GM23248 (cell line): ENCODE data around the gene COL18A1. TPM values are rescaled to one million over a fixed set of nuclear protein-coding genes. Genes with fewer than 3 reads are reported as not detected.

Source experiments
- DNase-seq: peaks from one replicate; pipeline ENCODE4 v3.0.0-alpha.2; 2015
- H2AFZ ChIP-seq: fragments of 200-600 bp; sonication (generic); 2 replicates; pipeline ENCODE4 v1.6.1; 2016; ENCODE audit warnings: antibody characterized with exemption
- H3F3A ChIP-seq: fragments of 200-600 bp; sonication (generic); 2 replicates; pipeline ENCODE4 v1.6.1; 2016; ENCODE audit warnings: mild to moderate bottlenecking, antibody characterized with exemption, mixed run types; ENCODE audit not compliant: insufficient read depth
- H3K27ac ChIP-seq: fragments of 200-600 bp; sonication (generic); 2 replicates; pipeline ENCODE4 v1.5.1; 2016; ENCODE audit warnings: mild to moderate bottlenecking
- H3K27me3 ChIP-seq: fragments of 200-600 bp; sonication (generic); replicated peaks from 2 replicates; pipeline ENCODE4 v1.6.1; 2016; ENCODE audit warnings: mild to moderate bottlenecking; ENCODE audit not compliant: insufficient read depth
- H3K36me3 ChIP-seq: fragments of 200-600 bp; sonication (generic); 2 replicates; pipeline ENCODE4 v1.6.1; 2016; ENCODE audit warnings: low read depth, mild to moderate bottlenecking
- H3K4me1 ChIP-seq: fragments of 200-600 bp; sonication (generic); 2 replicates; pipeline ENCODE4 v1.6.1; 2016; ENCODE audit warnings: mild to moderate bottlenecking; ENCODE audit not compliant: insufficient read depth
- H3K4me2 ChIP-seq: fragments of 200-600 bp; sonication (generic); one replicate; pipeline ENCODE4 v1.6.1; 2016; ENCODE audit warnings: mild to moderate bottlenecking; ENCODE audit not compliant: unreplicated experiment
- H3K4me3 ChIP-seq: fragments of 200-600 bp; sonication (generic); 2 replicates; pipeline ENCODE4 v1.5.1; 2016; ENCODE audit warnings: mild to moderate bottlenecking
- H3K79me2 ChIP-seq: fragments of 200-600 bp; sonication (generic); 2 replicates; pipeline ENCODE4 v1.6.1; 2016; ENCODE audit warnings: mild to moderate bottlenecking; ENCODE audit not compliant: insufficient read depth
- H3K9ac ChIP-seq: fragments of 200-600 bp; sonication (generic); 2 replicates; pipeline ENCODE4 v1.6.1; 2016; ENCODE audit warnings: mild to moderate bottlenecking
- H3K9me2 ChIP-seq: fragments of 200-600 bp; sonication (generic); 2 replicates; pipeline ENCODE4 v1.6.1; 2016; ENCODE audit warnings: mixed run types, mild to moderate bottlenecking, moderate library complexity; ENCODE audit not compliant: insufficient read depth
- H3K9me3 ChIP-seq: fragments of 200-600 bp; sonication (generic); one replicate; pipeline ENCODE4 v1.6.1; 2017; ENCODE audit warnings: low read depth
- H4K20me1 ChIP-seq: fragments of 200-600 bp; sonication (generic); 2 replicates; pipeline ENCODE4 v1.6.0; 2016; ENCODE audit not compliant: insufficient read depth
- EZH2 ChIP-seq: fragments of 200-600 bp; sonication (generic); IDR thresholded peaks from 2 replicates; pipeline ENCODE4 v1.6.1; 2018; ENCODE audit warnings: antibody characterized with exemption, mild to moderate bottlenecking; ENCODE audit not compliant: insufficient read depth, poor library complexity, severe bottlenecking
- EZH2phosphoT487 ChIP-seq: fragments of 200-600 bp; sonication (generic); IDR thresholded peaks from 2 replicates; pipeline ENCODE4 v1.6.1; 2018; ENCODE audit warnings: antibody characterized with exemption, moderate library complexity, mild to moderate bottlenecking, low read depth; ENCODE audit not compliant: insufficient read depth
- WGBS, 2 experiments: methylation state at CpG; one replicate each; pipeline ENCODE4 v1.1.6; 2015 to 2017; ENCODE audit warnings: low lambda C conversion rate in 2 of 2, low coverage in 1 of 2; ENCODE audit errors: missing lambda C conversion rate in 2 of 2; 5-methylcytosine and 5-hydroxymethylcytosine counted together
- in situ Hi-C: fragments of 300-500 bp; cut with MboI; formaldehyde crosslinking; loops from 2 replicates; pipeline ENCODE4 v1.15.0; 2020
- polyA plus RNA-seq: library from polyadenylated mRNA; unstranded; fragments of >200 nt; fragmentation: Nextera tagmentation; extraction: Ambion mirVana; gene quantifications from 2 replicates; pipeline ENCODE4 v1.2.1, GENCODE V29; 2016
- total RNA-seq: library from RNA; depleted of rRNA; stranded (reverse); fragments of >200 nt; shearing (Covaris generic); gene quantifications from 2 replicates; pipeline ENCODE4 v1.2.3, GENCODE V29; 2014

The COL18A1 gene
- total and polyA plus RNA-seq, 2 experiments from 2014 or later = 1.7 to 30.5 TPM

DNA sequence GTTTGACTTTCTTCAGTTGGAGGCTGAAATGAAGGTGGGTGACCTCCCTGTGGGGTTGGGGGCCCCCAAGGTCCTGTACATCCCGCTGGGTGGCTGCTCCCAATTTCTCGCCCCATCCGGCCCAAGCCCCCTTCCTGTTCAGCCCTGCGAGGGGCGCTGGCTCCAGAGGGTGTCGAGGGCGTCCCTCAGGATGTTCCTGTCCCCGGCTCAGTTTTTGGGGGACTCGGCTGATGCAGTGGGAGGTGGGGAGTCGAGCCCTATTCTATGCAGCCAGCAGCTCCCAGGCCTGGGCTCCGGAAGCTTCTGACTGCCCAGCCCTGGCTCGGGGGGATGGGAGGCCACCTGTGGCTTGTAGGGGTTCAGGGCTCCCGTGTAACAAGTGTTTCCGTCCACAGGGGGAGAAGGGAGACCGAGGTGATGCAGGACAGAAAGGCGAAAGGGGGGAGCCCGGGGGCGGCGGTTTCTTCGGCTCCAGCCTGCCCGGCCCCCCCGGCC lies 99.1 kb downstream of the COL18A1 start:
- Histone ChIP-seq H3K27me3 (no peaks in the 10 kb centered on the region), H3K79me2 (no peaks in the 10 kb centered on the region), H3F3A (no peaks in the 10 kb centered on the region), H3K9me2 (no peaks in the 10 kb centered on the region), H3K9me3 (no peaks in the 10 kb centered on the region), H4K20me1 (no peaks in the 10 kb centered on the region), H2AFZ (no peak overlapping the region), H3K4me2 (no peak overlapping the region), H3K4me1 (no peaks in the 10 kb centered on the region), H3K4me3 (no peak overlapping the region), H3K9ac (no peak overlapping the region), H3K36me3 (no peaks in the 10 kb centered on the region), H3K27ac (no peak overlapping the region)
- TF ChIP-seq EZH2 = no peak
- no peak for TF ChIP-seq EZH2phosphoT487
- in situ Hi-C loops = no loop called here
- 90 to 91% methylated on average over 19 to 21 of the region's 22 CpGs for WGBS, 2 experiments
- DNase-seq = no peak

- in situ Hi-C loops = no loop called here
- H3K4me3 ChIP-seq = no peak overlapping the region
- H3K27me3 ChIP-seq = no peaks in the 10 kb centered on the region
- H3K79me2 ChIP-seq = no peaks in the 10 kb centered on the region
- no peak for DNase-seq
- TF ChIP-seq EZH2phosphoT487 (no peak), EZH2 (no peak)
- no peaks in the 10 kb centered on the region for H3K9me2 ChIP-seq
- WGBS, 2 experiments = 88% methylated on average over 22 to 34 of the region's 41 CpGs
- no peaks in the 10 kb centered on the region for H3K36me3 ChIP-seq
- H2AFZ ChIP-seq = no peak overlapping the region
- H4K20me1 ChIP-seq = no peaks in the 10 kb centered on the region
- H3K9me3 ChIP-seq = no peaks in the 10 kb centered on the region
- no peaks in the 10 kb centered on the region for H3K4me1 ChIP-seq
- no peak overlapping the region for H3K9ac ChIP-seq
- H3F3A ChIP-seq = no peaks in the 10 kb centered on the region
- H3K27ac ChIP-seq = no peak overlapping the region
- H3K4me2 ChIP-seq = no peak overlapping the region
These were observed 99.8 kb downstream of the COL18A1 start for GRCh38 chr21:45504516-45505415.

GRCh38 chr21:45505416-45506021 lies 100.6 kb downstream of the COL18A1 start:
- H3K27me3 ChIP-seq = no peaks in the 10 kb centered on the region
- H3K79me2 ChIP-seq = no peaks in the 10 kb centered on the region
- H3K27ac ChIP-seq = no peak overlapping the region
- no peaks in the 10 kb centered on the region for H4K20me1 ChIP-seq
- H2AFZ ChIP-seq = no peak overlapping the region
- no peaks in the 10 kb centered on the region for H3F3A ChIP-seq
- H3K9me2 ChIP-seq = no peaks in the 10 kb centered on the region
- WGBS, 2 experiments = 87 to 92% methylated on average over 25 to 30 of the region's 33 CpGs
- no peak for TF ChIP-seq EZH2phosphoT487
- no peak for TF ChIP-seq EZH2
- in situ Hi-C loops = no loop called here
- DNase-seq = no peak
- no peak overlapping the region for H3K4me3 ChIP-seq
- H3K36me3 ChIP-seq = no peaks in the 10 kb centered on the region
- no peak overlapping the region for H3K9ac ChIP-seq
- H3K4me1 ChIP-seq = no peaks in the 10 kb centered on the region
- H3K9me3 ChIP-seq = no peaks in the 10 kb centered on the region
- no peak overlapping the region for H3K4me2 ChIP-seq

DNA sequence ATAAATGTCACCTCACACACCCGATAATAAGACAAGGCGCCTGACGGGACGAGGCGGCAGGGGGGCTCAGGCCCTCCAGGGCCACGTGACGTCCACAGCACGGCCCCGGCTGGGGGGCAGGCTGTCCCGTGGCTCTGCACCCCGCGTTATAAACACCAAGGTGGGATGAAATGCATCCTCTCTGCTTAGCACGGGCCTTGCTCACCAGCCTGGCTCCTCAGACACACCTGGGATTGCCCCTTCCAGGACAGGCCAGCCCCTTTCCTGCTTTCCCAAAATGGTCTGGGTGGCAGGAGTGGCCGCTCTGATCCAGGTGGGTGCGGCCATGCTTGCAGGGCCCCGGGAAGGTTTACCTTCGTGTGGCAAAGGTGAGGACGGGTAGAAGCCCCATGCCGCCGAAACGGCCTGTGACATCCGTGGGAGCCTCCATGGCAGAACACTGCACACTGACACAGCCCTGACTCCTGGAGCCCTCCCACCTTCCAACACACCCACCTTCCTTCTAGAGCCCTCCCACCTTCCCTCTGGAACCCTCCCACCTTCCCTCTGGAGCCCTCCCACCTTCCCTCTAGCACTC lies 101.4 kb downstream of the COL18A1 start:
- WGBS, 2 experiments = 85 to 87% methylated on average over 22 of the region's 22 CpGs
- Histone ChIP-seq H3K4me1 (no peaks in the 10 kb centered on the region), H3K4me3 (no peak overlapping the region), H3K27ac (no peak overlapping the region), H3K79me2 (no peaks in the 10 kb centered on the region), H3K36me3 (no peaks in the 10 kb centered on the region), H3K9me2 (no peaks in the 10 kb centered on the region), H3K9ac (no peak overlapping the region), H3F3A (no peaks in the 10 kb centered on the region), H2AFZ (no peak overlapping the region), H3K9me3 (no peaks in the 10 kb centered on the region), H4K20me1 (no peaks in the 10 kb centered on the region), H3K4me2 (no peak overlapping the region), H3K27me3 (no peaks in the 10 kb centered on the region)
- TF ChIP-seq EZH2 (no peak), EZH2phosphoT487 (no peak)
- DNase-seq = no peak
- in situ Hi-C loops = no loop called here
